NCI-H1436 (cell line): Measurements from ENCODE around the gene NKIRAS2.
A peak's percentile ranks its signal among the peaks of the same experiment; 100 is the strongest.
"Not testable (repeated sequence)": the region's sequence is repeated elsewhere in the genome, so short reads cannot be mapped to it uniquely, and the experiment has no call there.

Experiments used
- DNase-seq: peaks from one replicate; lab custom pipeline; 2025; lab: John Stamatoyannopoulos, UW

NKIRAS2 gene

DNA sequence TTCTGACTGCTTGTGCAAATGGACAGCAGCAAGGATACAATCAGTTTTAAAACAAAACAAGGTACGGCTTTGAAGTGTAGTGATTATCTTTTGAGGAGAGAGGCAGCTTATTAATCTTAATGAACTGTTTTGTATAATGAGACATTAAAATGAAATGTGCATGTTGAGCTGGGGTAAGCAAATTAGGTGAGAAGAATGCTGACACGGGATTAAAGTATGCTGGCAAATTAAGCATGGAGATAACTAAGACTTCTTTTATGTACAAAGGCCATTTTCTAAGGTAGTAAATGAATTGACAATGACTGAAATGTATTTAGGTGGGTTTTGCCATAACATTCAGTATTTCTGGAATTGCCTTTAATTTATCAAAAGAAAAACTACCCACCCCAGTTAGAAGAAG, 21.4 kb upstream of the NKIRAS2 start:
- DNase-seq = no peak

DNA sequence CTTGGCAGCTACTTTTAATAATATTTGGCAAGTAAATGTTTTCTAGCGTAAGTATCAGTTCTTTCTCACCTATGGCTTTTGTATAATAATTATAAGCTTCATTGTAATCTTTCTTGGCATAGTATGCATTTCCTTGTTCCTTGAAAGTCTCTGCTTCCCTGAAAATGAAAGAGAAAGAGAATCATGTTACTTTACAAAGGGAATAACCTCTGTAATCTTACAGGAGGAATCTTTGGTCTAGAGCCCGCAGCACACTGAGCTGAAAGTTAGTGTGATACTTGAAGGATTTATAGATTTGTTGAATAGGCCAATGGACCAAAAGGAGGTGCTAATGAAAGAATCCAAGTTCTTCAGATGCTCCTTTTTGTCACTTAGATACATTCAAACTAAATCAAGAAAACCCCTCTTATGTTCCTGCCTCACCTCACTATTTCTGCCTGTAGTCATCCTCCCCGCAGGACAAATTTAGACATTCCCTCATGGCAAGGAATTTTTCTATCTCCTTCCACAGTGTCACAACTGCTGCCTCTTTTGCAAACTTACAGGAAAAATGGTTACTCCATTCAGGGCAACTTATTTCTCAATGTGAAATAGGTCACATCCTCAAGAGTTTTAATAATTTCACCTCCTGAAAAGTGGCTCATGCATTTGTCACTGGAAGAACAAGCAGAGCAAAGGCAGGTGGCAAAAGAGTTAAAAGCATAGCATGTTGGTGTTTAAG, 19.3 kb upstream of the NKIRAS2 start:
- no peak for DNase-seq

DNA sequence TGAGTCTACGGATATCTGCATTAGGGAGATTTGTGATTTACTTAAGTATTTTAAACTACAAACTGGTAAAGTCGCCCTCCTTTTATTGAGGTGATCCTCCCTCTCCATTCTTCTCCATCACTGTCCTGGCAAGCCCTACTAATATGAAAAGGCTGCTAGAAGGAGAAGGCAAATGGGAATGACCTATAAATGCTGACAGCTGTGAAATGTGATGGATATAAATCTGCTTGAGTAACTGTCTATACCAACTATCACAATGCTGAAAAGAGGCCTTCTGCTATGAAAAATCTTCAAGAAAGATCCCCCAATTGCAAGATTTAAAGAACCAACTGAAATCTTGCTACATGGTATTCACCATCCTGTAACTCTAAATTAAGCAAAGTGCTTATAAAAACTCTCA, 18.2 kb upstream of the NKIRAS2 start:
- no peak for DNase-seq

- no peak for DNase-seq
These were observed 17.6 kb upstream of the NKIRAS2 start for GRCh38 chr17:42002175-42002791.

GRCh38 chr17:42002792-42003301, 17.0 kb upstream of the NKIRAS2 start:
- DNase-seq = no peak

DNA sequence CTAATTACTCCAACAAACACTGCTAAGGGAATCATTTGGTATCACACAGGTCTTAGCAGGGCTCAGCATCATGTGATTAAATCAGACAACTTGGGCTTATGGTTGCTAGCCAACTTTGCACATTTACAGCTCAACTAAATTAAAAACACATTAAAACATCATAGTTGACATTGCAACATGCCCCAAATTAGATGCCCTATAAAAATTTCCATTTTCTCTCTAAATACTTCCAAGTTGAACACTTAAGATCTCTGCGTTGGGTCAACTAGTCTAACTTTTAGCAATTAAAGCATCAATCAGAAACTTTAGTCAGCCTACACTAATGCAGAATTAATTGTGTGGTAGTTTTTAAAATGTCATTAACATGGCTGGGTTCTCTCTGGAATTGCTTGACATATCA, 14.7 kb upstream of the NKIRAS2 start:
- DNase-seq = no peak

DNA sequence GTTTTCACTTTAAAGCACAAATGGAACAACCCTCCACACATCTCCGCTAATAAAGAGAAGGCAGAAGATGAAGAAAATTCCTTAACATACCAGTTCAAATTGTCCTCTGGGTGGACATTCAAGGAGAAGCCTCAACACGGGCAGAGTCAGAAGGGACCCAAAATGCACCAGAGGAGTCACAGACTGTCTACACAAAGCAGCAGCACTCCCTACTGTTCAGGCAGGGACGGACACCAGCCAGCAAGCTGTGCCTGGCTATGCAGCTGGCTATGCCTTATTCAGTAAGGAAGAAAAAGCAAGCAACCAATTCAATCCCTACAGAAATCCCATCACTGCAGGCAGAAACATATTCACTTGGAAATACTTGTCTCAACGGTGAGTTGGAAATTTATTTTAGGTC, 10.7 kb upstream of the NKIRAS2 start:
- DNase-seq = no peak

DNA sequence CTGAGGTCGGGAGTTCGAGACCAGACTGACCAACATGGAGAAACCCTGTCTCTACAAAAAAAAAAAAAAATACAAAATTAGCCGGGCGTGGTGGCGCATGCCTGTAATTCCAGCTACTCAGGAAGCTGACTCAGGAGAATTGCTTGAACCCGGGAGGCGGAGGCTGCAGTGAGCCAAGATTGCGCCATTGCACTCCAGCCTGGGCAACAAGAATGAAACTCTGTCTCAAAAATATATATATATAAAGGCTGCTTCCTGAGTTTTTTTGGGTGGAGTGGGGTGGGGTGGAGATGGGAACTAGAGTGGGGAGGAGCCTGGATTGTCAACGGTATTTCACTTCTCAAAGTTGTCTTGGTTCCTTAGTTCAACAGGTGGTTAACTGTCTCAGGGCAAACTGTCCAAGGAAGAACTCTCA, 9.6 kb upstream of the NKIRAS2 start:
- not testable (repeated sequence) for DNase-seq

GRCh38 chr17:42010898-42011516, 8.9 kb upstream of the NKIRAS2 start:
- no peak for DNase-seq

DNA sequence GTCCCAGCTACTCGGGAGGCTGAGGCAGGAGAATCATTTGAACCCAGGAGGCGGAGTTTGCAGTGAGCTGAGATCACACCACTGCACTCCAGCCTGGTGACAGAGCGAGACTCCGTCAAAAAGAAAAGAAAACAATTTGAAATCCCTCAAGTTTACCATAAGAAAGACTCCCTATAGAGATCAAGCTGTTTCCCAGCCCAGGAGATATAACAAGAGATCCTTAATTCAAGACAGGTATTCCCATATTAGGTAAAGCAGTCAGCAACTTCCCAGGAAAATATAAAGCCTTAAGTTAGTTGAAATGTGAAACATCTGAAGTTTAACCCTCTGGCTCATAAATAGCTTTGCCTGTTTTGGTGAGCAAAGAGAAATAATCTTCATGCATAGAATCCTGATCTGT, 7.5 kb upstream of the NKIRAS2 start:
- DNase-seq = not testable (repeated sequence)

DNA sequence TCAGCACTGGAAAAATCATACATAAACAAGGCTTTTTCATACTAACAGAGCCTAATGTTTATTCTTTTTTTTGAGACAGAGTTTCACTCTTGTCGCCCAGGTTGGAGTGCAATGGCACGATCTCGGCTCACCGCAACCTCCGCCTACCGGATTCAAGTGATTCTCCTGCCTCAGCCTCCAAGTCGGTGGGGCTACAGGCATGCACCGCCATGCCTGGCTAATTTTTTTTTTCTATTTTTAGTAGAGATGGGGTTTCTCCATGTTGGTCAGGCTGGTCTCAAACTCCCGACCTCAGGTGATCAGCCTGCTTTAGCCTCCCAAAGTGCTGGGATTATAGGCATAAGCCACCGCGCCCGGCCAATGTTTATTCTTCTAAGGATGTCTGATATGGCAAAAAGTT, 6.2 kb upstream of the NKIRAS2 start:
- not testable (repeated sequence) for DNase-seq

GRCh38 chr17:42016411-42016831, 3.5 kb upstream of the NKIRAS2 start:
- DNase-seq = no peak

GRCh38 chr17:42016941-42017865, 2.7 kb upstream of the NKIRAS2 start, which contains the start of gene DNAJC7:
Gene DNAJC7 (minus strand): TSS chr17:42017439. CDS start chr17:42017416, 23 bp downstream.
- peak; percentile 95 for DNase-seq

- DNase-seq = no peak
These were observed 2.1 kb upstream of the NKIRAS2 start for GRCh38 chr17:42017866-42018200.

GRCh38 chr17:42018339-42018738, 1.6 kb upstream of the NKIRAS2 start:
- DNase-seq = no peak

GRCh38 chr17:42018988-42019387, 902 bp upstream of the NKIRAS2 start:
- DNase-seq = no peak

DNA sequence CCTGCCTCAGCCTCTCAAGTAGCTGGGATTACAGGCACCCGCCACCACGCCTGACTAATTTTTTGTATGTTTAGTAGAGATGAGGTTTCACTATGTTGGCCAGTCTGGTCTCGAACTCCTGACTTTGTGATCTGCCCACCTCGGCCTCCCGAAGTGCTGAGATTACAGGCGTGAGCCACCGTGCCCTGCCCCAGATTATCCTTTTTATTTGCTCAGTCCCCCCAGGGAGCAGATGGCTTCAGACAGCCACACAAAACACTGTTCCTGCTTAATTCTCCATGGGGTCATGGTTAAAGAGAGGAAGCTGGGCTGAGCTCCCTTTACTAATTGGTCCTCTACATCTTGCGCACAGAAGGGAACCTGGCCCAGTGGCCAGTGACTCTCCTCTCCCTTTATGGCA, 955 bp downstream of the NKIRAS2 start:
- not testable (repeated sequence) for DNase-seq

DNA sequence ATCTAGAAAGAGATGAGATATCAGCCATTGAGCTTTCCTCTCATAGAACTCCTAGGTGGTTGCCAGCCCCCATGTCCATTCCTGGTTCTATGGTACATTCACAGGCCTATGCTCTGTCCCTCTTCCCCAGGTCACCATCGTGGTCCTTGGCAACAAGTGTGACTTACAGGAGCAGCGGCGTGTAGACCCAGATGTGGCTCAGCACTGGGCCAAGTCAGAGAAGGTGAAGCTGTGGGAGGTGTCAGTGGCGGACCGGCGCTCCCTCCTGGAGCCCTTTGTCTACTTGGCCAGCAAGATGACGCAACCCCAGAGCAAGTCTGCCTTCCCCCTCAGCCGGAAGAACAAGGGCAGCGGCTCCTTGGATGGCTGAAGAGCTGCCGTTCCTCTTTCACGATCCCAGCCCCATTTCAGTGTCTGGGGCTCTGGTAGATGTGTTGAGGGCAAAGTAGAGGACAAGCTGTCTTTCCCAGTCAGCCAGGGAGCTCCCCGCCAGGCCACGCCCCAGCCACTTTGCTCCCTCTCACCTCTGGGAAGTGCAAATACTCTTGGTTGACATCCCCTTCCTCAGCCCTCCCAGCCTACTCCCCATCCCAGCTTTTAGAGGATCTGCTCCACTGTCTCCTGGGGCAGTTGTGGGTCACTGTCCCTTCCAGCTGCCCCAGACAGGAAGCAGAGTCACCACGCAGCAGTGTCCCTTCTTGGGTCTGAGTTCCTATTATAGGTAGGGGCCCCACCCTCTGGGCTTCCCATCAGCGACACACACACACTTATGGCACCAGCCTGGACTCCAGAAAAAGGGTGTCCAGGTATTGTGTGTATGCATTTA, 3.8 kb downstream of the NKIRAS2 start:
- DNase-seq = no peak

GRCh38 chr17:42025191-42025579, 5.3 kb downstream of the NKIRAS2 start:
- DNase-seq = no peak

DNA sequence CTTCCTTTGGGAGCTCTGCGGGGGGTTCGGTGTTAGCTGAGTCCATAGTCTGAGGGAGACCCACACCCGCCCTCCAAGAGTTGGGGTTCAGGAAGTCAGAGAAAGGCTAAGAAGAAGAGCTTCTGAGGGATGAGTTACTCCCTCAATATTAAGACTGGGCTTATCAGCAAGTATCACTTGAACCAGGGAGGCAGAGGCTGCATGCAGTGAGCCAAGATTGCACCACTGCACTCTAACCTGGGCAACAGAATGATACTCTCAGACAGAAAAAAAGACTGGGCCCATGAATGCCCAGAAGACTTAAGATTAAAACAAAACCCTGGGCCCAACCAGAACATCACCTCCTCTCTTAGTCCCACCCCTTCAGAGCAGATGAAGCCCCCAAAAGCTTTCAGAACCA, 6.0 kb downstream of the NKIRAS2 start:
- DNase-seq = no peak
